Activated effector memory CD4-positive, alpha-beta T cell treated with anti-CD3 and anti-CD28 coated beads, Interleukin-2, amount 50 U/mL, for 16 hours (primary cell): Measurements from ENCODE around the gene TARBP2.

Experiments
- DNase-seq: peaks from one replicate; pipeline ENCODE4 v3.0.0-alpha.2; 2020

The TARBP2 gene

DNA sequence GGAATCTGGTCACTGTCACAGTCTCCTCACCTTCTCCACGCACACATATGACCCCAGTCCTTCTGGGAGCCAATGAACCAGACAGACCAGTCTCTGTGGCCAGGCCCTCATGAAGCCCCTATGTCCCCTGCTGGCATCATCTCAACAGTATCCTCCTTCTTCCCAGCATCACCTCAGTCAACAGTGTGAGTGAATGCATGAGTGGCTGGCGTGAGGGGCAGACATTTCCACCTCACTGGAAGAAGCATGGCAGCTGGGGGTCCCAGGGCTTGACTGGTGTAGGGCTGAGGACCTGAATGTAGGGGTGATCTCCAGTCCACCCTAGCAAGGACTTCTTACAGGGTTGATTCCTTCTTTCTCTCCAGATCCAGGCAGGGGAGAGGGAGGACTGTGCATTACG is 3.6 kb upstream of the TARBP2 start:
- no peak for DNase-seq

DNA sequence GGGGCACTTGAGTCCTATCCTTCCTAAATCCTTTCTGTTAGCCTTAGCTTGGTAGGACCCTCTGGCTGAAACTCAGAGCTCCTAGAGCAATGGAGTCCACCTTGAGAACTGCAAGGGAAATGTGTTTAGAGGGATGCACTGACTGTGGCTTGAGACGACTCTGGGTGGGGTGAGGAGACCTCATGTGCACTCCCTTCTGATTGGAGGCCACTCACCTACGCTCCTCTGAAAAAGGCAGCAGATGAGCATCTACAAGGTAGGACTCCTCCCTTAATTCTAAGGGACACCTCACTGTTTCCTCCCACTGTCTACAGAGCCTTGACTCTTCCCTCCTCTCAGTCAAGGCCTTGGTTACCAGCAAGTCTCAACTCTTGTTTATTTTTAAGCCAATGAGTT is 2.9 kb upstream of the TARBP2 start:
- no peak for DNase-seq

DNA sequence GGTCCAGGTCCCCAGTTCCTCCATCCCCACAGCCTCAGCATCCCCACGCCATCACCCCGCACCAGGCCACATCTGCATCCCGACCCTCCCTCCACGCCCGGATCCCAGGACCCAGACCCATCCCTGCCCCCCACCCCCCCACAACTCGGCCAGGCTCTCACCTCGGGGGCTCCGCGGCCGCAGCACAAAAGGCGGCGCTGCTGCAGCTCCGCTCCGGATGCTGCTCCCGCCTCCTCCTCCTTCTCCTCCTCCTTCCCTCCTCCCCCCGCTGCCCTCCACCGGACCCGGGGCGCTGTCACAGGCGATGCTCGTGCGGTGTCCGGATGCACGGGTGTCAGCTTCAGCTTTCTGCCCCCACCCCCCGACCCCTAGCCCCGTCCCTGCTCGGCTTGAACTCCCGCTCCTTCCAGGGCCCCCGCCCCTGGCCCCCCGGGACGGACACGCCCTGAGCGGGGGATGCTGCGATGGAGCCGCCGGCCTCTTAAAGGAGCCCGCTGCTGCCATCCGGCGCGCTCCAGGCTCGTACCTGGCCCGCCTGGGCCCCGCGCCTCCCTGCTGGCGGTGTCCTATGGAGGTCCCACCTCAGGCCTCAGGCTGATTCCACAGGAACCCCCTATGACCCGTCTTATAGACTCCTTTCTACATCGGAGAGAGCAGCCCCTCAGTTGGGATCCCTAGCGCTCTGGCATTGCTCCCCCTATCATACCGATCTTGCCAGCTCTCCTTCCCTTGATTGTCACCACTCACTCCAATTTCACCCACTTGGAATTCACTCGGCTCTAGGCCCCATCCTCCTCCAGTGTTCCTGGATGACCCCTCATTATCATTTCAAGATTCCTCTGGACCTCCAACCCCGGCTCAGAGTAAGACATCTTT is 1.6 kb upstream of the TARBP2 start, which contains the start of gene MAP3K12:
Gene MAP3K12, minus strand, starts transcription at position 193 of the 876 bp plus-strand sequence. CDS start 12,067 bp downstream, outside the sequence.
- peak; percentile 88 for DNase-seq

DNA sequence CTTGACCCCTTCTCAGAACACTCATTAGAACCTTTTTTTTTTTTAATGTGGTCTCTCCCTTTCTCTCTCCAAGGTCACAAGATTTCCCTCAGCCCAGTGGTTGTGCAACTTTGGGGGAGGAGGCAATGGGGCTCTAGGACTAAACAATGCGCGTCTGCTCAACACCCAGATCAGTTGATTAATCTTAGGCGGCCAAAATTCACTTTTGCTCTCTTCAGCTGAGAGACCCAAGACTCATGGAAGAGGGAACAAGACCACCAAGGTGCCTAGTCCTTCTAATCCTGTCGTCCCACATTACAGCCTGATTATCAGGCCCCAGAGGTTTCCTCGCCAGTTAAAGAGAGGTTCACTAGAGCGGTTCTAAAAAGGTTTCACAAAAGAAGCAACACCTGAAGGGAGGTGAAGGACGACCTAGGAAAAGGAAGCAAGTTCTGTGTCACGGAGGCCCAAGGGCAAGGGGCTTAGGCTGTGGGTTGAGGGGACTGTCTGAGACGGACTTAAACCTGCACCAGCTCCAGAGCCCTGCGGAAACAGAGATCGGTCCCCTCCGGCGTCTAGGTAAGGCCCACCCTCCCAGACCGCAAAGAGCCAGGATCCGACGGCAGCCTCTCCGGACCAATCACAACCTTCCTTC is 824 bp upstream of the TARBP2 start:
- no peak for DNase-seq

DNA sequence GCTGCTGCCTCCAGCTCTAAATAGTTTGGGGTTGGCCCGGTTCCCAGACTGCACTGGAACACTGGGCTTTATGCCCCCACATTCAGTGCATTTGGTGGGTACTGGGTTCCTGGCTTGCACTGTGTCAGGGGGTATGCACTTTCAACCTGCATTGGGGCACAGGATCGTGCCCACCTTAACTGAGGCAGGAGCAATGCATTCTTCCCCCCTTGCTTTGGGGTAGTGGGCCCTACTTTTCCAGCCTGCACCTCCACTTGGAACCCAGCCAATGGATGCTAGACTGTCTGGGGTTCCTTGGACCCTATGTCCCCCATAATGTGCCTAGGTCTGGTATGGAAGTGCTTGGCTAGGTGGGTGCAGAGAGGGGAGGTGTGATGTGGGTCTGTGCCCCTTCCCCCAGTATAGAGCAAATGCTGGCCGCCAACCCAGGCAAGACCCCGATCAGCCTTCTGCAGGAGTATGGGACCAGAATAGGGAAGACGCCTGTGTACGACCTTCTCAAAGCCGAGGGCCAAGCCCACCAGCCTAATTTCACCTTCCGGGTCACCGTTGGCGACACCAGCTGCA is 615 bp downstream of the TARBP2 start:
- DNase-seq = no peak

DNA sequence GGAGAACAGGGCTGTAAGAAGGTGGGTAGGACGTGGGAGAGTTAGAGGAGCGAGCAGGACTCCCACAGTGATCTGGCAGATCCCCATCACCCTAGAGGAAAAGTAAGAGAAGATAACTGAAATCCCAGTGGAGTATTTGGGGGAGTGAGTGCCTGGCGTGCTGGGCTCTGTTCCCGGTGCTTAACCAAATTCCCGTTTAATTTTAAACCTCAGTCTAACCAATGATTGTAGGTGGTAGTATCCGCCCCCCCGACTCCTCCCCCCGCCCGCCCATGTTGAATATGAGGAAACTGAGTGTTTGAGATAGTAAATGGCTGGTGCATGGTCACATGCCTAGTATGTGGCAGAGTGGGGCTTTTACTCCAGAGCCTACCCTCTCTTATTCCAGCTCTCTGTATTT is 1.2 kb downstream of the TARBP2 start:
- DNase-seq = no peak

DNA sequence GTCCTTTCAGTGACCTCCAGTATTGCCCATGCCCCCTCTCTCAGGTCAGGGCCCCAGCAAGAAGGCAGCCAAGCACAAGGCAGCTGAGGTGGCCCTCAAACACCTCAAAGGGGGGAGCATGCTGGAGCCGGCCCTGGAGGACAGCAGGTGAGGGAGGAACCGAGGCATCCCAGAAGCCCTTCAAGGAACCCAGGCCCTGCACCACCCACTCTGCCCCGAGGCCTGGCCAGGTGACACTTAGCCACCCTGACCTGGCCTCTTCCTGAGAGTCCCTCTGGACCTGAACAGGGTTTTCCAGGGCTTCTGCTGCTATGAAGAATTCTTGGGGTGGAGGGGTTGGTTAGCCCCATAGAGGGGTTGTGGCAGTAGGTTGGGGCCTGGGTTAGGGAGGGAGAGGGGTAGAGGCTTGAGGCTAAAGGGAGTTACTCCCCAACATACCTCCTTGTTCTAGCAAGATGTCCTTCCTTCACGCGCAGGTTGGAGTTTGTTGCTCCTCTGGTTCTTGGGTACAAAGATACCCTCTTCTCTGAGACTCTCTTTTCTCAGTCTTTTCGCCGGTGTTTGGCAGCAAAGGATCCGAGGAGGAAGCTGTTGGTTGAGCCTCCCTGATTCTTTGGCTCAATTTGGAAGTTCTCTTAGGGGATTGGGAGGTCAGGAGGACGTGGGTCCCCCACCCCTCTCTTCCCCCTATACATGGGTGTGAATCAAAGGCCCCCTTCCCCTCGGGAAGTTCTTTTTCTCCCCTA is 2.1 kb downstream of the TARBP2 start:
- DNase-seq = no peak

DNA sequence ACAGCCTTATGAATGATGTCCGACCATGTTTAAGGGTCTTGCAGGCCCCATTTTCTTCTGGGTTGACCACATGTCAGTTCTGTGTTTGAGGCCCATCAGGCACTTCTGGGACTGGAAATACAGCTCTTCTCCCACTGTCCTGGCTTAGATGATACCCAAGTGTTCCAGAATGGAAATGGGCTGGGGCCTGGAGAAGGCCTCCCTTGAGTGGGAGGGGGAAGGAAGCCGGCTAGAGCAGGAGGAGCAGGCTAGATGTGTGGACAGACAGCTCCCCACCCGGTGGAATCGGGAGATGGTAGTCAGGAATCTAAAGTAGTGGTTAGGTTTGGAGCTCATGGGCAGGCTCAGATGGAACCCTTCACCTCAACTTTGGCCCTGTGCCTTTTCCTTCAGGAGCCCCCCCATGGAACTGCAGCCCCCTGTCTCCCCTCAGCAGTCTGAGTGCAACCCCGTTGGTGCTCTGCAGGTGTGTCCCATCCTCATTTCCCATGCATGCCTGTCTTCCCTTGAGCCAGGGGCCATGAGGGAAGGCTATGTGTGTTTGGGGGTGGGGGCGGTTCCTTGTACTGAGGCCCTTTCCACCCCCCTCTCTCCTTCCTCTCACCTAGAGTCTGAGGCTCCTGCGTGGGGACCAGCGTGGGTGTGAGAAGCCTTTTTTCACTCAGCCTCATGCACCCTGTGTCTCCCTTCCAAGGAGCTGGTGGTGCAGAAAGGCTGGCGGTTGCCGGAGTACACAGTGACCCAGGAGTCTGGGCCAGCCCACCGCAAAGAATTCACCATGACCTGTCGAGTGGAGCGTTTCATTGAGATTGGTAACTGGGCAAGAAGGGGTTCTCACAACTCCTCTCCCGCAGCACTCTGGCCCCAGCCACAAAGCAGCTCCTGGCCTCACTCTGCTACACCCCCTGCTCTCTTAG is 3.2 kb downstream of the TARBP2 start:
- peak; percentile 60 for DNase-seq

DNA sequence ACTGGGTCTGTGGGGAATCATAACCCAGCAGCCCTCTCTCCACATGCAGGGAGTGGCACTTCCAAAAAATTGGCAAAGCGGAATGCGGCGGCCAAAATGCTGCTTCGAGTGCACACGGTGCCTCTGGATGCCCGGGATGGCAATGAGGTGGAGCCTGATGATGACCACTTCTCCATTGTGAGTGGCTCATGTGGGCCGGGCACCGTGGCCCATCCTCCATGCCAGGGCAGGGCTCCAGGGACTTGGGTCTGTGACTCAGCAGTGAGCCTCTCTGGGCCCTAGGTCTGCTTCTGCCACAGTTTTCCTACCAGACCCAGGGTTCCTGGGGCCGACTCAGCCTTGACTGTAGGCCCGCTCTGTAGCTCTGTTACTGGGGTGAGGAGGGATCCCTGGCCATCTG is 4.0 kb downstream of the TARBP2 start:
- DNase-seq = peak; percentile 57

DNA sequence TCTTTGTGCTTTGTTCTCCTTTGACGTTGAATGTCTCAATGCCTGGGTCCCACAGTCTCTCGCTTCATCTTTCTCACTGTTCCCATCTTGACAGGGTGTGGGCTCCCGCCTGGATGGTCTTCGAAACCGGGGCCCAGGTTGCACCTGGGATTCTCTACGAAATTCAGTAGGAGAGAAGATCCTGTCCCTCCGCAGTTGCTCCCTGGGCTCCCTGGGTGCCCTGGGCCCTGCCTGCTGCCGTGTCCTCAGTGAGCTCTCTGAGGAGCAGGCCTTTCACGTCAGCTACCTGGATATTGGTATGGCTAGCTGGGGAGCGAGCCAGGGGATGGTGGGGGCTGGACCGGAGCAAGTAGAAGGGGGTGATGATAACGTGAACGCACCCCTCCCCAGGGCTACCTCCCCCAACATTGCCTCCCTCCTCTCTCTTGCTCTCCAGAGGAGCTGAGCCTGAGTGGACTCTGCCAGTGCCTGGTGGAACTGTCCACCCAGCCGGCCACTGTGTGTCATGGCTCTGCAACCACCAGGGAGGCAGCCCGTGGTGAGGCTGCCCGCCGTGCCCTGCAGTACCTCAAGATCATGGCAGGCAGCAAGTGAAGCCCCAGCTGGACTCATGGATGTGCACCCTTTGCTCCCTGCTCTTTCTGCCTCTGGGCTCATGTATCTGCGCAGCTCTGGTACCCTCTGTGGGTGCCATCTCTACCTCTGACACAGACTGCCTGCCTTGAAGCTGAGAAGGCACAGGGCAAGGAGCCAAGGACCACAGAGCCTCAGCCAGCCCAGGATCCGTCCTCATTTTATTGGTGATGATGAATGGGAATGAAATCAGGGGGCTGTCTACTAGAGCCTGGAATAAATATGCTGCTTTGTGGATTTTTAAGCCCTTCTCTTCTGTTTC is 4.7 kb downstream of the TARBP2 start:
- peak; percentile 57 for DNase-seq

DNA sequence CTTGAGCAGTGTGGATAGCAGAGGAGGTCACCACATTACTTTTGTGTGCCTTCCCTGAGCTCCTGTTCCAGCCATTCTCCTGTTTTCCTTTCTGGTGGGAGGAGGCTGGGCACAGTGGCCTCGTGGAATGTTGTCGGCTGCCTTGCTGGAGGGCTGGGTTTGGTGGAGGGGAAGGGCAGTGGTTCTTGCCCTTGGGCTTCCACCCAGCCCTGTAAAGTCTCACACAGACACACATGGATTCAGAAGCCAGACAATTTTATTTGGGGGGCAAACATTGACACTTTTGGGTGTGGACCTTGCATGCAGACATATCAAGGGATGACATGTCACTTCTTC is 5.3 kb downstream of the TARBP2 start:
- peak; percentile 21 for DNase-seq

DNA sequence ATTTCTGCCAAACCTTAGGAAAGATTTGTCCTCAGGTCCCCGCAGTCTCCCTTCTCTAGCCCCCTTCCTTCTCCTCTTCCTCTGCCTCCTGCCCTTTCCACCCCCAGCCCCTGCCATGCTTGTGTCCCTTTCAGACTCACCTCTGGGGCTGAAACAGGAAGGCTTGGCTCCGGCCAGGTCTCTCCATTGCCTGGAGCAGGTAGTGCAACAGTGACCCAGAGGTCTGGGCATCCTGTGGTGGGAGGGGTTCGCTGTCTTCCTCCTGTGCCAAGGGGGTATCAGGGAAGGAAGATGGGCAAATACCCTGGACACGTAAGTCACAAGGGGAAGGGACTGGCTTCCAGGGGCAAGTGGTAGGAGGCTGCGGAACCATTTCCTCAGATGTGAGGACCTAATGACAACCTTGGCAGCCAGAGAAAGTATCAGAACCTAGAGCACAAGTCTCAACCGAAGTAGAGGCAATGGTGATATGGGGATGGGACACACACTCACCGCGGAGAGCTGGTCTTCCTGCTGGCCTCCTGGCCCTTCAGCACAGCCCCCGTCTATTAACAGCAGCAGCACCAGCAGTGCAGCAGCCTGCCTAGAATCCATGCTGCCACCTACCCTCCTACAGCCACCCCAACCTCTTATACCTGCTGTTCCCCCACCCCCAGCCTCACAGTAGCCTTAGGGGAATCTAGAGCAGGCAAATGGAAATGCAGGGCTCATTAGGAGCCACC is 6.0 kb downstream of the TARBP2 start, which contains the start of gene NPFF:
Gene NPFF, minus strand, starts transcription at position 604 of the 722 bp plus-strand sequence. Its CDS starts 10 bp downstream, at position 594.
- DNase-seq = peak; percentile 59

DNA sequence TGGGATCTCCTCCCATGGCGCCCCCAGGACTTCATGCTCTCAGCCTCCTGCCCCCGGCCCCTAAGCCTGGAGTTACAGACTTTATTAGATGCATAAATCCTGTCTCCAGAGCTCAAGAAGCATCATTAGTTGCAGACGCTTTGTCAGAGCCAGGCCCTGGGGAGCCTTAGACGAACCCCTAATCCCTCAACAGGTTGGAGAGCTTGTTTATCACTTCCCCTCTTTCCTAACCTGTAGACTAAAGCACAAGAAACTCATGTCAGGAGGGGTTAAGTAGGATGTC is 6.5 kb downstream of the TARBP2 start:
- no peak for DNase-seq

DNA sequence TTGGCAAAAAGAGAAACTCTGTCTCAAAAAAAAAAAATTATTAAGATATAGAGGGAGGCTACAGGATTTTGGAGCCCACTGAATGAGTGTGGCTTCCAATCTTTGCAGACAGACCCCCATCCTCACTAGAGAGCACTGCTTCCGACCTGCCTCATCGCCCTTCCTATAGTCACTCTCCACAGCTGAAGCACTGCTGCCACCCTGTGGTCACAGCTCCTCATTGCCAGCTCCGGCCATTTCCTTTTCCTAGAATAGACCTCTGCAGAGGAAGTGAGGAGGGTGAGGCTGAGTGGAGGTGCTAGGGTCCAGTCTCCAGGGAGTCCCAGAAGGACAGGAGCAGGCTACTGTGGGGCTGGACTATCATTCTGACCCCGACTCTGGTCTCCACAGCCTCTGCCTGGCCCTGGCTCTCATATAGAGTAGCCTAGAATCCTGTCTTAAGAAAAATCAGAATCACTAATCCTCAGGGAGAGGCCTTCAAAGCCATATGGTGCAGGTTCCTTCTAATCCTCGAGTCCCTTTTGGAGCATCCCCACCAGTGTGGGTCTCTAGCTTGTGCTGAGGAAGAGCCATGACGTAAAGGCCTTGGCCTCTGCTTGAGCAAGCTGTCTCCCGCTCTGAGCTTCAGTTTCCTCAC is 7.6 kb downstream of the TARBP2 start:
- peak; percentile 92 for DNase-seq

DNA sequence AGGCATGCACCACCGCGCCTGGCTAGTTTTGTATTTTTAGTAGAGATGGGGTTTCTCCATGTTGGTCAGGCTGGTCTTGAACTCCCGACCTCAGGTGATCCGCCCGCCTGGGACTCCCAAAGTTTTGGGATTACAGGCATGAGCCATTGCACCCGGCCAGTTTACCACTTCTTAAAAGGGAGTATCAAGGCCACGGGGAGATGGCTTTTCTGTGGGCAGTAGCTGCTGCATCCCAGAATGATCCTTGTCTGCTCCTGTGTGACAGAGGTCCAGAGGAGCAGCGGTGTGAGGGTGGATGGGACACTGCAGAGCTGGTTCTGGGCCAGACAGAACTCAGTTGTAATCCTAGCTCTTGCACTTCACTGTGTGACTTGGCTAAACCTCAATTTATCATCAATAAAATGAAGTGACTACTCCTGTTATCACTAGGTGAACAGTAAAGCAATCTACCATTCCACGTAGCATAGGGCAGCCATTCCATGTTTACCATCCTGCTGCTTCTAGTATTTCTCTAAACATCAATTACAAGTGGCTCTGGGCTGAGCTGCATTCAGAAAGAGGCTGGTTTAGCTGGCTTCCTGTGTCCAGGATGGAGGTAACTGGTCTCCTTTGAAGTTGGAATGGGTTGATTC is 9.2 kb downstream of the TARBP2 start:
- peak; percentile 52 for DNase-seq

DNA sequence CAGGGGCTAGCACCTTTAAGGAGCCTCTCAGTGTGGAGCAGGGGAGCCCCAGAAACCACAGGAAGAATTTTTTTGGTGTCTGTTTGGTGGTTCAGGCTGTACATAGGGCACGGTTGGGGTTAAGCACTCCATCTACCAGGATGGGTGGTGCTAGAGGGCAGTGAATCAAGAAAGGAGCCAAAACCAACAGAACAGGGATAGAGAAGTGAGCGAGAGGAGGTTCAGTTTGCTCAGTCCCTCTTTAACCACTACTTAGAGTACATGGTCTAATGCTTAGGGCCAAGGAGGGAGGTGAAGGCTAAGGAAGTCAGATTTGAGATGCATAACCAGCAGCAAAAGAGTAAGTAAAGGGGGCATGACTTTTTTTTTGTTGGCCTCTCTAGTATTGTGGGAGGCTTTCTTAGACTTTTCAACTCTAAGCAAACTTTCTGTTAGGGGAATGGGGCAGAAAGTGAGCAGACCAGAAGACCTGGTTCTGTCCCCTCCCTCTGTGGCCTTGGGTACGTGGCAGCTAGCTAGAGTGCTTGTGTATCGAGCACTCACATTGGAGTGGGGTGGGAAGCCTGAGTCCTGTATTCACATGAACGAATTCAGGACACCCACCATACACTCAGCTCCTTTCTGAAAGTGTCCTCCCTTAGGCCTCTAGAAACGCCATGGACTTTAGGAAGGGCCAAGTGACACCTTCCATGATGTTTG is 12.8 kb downstream of the TARBP2 start:
- DNase-seq = no peak

DNA sequence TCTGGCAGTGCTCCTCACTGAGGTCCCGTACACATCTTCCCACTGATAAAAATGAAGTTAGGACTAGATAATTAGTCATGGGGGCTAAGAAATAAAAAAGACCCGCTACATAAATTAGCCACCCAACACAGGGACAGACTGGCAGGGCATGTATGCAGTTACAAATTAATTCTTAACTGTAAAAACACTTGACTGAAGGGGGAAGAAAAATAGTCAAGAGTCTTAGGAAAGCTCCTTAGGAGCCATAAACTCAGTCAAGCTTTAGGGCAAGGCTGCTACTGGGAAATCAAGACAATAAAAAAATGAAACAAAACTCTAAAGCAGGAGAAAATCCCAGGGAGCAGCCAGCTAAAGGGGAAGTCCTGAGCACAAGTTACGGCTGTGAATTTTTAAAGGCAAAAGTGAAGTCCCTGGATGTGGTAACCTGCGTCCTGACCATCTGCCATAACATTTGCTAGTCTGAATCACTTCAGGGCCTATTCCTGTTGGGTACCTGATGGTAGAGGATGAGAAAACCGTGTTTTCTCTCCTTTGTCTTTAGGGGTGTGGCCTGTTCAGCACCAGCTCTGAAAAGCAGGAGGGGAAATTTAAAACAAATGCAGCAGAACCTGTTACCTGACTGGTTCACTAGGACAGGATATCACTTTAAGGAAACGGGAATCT is 13.7 kb downstream of the TARBP2 start:
- no peak for DNase-seq

DNA sequence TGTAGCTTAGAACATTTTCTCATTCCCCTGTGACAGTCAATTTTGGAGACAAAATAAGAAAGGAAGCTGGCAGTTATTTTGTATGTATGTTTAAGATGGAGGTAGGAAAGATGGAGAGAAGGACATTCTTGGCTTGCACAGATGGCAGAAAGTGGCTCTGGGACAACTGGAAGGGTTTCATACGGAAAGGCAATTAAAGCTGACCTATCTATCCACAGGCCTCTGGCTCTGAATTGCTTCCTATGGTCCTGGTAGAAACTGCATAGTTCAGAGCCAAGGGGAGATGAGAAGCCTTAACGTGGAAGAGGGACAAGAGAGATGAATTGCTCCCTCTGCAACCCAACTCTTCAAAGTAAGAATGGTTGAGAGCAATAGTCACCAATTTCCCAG is 14.2 kb downstream of the TARBP2 start:
- no peak for DNase-seq
